Choroid plexus epithelial cell (primary cell): Measurements from ENCODE around the gene ANTKMT.
A peak's percentile ranks its signal among the peaks of the same experiment; 100 is the strongest.

Source experiments
- DNase-seq: peaks from one replicate; pipeline ENCODE4 v3.0.0-alpha.2; 2010; ENCODE audit warnings: low read depth
- H3K4me3 ChIP-seq: 2 replicates; pipeline ENCODE4 v1.5.1; 2011; ENCODE audit warnings: low read depth, mild to moderate bottlenecking, control low read depth, low read length, moderate library complexity
- TF ChIP-seq, protein P1 (sequence below): conservative IDR thresholded peaks from 2 replicates; pipeline ENCODE4 v1.5.1; 2011; ENCODE audit warnings: low read depth, mild to moderate bottlenecking, control low read depth, inconsistent platforms, low read length, moderate library complexity

ANTKMT gene

DNA sequence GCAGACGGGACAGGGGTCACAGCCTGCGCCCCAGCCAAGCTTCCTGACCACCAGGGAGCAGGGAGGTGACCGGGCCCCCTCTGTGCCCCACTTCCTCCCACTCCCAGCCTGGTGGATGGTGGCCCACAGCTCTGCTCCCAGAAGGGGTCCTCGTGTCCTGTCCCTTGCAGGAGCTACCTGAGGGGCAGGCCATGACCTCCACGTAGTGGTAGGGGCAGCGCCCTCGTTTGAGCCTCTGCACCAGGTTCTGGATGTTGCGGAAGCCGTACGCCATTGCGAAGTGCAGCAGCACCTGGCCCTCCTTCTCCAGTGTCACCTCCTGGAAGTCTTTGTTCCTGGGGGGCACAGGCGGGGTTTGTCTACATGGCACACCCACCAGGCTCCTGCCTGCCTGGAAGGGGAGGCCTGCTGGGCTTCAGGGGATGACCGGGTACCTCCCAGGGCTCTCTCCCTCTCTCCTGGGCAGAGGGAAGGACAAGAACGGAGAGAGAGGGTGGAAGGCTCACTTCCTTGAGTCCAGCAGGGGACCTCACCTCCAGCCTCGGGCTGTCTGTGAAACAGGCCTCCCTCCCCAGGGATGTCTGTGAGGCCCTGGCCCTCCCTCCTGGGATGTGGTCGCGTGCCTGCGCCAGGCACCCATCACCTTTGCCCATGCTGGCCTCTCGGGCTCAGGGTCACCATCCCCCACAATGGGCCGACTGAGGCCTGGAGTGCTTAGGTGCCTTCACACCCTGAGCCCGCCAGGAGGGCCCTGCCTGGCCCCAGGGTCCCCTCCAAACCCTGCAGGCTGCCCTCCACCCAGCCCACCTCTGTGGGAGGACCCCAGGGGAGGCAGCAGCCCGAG is 9.9 kb downstream of the ANTKMT start:
- H3K4me3 ChIP-seq, result no peak overlapping the region
- no peak for DNase-seq
- TF ChIP-seq, protein P1, sequence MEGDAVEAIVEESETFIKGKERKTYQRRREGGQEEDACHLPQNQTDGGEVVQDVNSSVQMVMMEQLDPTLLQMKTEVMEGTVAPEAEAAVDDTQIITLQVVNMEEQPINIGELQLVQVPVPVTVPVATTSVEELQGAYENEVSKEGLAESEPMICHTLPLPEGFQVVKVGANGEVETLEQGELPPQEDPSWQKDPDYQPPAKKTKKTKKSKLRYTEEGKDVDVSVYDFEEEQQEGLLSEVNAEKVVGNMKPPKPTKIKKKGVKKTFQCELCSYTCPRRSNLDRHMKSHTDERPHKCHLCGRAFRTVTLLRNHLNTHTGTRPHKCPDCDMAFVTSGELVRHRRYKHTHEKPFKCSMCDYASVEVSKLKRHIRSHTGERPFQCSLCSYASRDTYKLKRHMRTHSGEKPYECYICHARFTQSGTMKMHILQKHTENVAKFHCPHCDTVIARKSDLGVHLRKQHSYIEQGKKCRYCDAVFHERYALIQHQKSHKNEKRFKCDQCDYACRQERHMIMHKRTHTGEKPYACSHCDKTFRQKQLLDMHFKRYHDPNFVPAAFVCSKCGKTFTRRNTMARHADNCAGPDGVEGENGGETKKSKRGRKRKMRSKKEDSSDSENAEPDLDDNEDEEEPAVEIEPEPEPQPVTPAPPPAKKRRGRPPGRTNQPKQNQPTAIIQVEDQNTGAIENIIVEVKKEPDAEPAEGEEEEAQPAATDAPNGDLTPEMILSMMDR, result no peak

DNA sequence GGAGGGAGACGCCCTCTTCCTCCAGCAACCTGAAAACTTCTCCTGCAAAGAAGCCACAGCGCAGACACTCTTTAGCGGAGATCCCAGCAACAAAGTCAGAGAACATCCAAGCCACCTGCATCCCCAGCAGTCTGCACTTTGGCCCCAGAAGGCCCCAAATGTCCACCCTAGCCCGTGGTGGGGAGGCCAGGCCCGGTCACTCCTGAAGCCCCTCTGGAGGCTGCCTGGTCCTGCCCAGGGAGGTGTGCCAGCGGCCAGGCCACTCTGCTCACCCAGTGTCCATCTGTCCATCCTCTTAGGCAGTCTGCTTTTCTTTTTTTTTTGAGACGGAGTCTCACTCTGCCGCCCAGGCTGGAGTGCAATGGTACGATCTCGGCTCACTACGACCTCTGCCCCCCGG is 11.4 kb downstream of the ANTKMT start:
- TF ChIP-seq, protein P1, result no peak
- no peak for DNase-seq
- no peak overlapping the region for H3K4me3 ChIP-seq

DNA sequence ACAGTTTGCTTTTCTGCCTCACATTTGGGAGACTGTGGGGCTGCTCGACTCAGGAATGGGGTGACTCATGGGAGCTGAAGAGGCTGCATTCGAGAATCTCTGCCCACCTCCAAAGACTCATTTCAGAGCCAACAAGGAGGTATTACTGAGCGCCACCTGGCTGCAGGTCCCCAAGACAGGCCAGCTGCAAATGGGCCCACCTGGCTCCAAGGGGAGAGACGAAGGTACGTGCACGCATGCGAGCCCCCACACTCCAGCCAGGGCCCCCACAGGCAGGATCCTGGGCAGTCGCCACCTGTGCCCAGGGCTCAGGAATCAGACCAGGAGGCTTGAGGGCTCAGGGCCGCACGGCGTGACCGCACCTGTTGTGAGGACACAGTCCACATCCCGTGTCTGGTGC is 12.0 kb downstream of the ANTKMT start:
- TF ChIP-seq, protein P1, result no peak
- no peak overlapping the region for H3K4me3 ChIP-seq
- DNase-seq, result no peak

DNA sequence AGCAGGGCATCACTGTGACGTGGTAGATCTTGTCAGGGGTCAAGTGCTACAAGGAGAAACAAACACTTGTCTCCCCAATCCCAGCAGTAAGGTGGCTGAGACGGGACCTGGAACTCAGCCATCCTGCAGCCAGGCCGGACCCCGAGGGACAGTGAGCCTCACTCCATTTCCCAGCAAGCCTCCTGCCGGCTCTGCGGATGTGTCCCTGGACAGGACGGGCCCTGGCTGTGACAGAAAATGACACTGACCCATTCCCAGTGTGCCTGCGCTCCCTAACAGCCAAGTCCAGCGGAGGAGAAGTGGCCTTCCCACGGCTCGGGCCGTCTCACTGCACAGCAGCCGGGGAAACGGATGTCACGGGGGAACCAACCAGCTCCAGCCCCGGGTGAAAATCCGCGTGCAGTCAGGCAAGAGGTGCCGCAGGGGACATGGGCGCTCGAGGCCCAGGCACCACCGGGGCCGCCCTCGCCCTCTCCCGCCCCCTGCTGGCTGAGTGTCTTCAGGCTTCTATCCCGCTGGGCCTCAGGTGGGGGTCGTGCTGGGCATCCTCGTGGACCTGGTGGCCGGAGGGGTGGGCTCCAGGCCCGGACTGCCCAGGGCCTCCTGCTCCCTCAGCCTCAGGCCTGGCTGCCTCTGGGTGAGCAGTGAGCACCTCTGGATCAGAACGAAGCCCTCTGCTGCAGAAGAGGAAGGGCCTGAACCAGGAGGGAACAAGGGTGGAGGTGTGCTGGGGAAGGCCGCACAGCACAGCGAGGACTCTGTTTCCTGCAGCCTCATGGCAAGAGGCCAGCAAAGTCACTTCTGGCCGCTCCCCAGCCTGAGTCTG is 12.6 kb downstream of the ANTKMT start:
- TF ChIP-seq, protein P1, result peak; percentile 45
- DNase-seq, result no peak

DNA sequence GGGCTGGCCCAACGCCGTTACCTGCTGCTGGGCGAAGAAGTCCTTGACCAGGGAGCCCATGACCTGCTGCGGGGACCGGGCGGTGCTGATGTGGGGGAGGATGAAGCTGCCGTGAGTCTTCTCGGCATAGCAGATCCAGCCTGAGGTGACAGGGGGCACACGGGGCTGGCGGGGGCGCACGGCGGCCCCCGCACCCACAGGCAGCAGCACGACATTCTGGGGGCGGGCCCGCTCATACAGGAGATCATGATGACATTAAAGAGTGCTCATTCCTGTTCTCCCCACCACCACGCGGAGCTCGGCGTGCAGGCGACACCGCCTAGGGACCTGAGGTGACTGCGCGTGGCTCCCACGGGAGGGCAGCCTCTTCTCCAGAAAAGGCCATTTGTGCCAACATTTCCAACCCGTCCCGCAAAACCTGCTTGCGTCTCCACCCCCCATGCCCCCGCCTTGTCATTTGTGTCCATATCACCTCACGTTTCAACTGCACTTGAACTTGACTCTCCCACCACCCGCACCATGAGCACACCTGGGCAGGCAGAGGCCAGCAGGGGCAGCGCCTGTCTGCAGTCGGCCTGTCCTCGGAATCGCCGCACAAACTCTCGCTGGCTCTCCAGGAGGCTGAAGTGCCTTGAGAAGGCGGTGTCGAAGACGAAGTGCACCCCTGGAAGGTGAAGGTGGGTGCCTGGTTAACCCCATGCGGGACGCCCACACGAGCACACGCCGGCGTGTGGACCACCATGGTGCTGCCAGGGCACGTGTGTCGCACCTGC is 13.4 kb downstream of the ANTKMT start:
- no peak overlapping the region for H3K4me3 ChIP-seq
- TF ChIP-seq, protein P1, result no peak
- no peak for DNase-seq

More for the DNA sequence above, 12.6 kb downstream of the ANTKMT start:
- no peak overlapping the region for H3K4me3 ChIP-seq

DNA sequence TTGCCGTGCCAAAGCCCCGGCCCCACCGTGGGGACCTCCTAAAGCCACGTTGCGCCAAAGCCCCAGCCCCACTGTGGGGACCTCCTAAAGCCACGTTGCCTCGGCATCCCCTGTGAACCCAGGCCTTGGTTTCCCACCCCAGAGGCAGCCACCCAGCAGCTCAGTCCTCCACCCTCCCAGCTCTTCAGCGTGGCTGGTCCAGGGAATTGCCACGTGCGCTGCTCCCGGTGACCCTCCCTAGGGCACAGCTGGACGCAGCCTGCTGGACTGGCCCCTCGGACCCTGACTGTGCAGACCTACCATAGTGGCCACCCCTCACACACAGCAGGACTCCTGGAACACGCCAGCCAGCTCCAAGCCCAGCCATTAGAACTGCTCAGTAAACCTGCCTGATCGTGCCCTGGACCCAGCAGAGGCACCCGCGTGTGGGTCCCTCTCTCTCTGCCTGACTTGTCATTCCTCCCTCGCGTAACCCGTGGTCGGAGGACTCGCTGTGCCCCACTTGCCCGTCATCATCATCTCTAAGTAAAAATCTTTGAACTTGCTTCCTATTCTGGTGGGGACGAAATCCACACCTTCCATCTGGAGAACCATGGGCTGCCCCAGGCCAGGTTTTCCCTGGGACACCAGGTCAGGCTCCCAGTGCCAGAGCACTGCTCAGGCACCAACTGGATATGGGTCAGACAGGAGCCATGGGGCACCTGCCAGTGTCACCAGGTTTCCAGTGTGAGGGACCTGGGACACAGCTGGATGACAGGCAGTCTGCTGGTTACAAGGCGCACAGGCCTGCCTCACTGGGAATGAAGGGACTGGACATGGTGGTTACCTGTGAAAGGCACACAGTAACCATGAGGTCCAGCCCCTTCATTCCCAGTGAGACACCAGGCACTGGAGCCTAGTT is 14.3 kb downstream of the ANTKMT start:
- DNase-seq, result no peak
- TF ChIP-seq, protein P1, result no peak

More for the DNA sequence above, 14.3 kb downstream of the ANTKMT start:
- H3K4me3 ChIP-seq, result no peak overlapping the region
